Testis (tissue), 2 donors: ENCODE results near the gene SPACA5.

Experiments
- POLR2A ChIP-seq: fragments of 450-650 bp; IDR thresholded peaks from one replicate; pipeline ENCODE4 v1.6.1; 2017; ENCODE audit warnings: antibody characterized with exemption, mild to moderate bottlenecking, moderate library complexity
- TF ChIP-seq, protein P1 (sequence below), 3 experiments: fragments of 450-650 bp in 2 of 3; fragments of 200-600 bp in 1 of 3; sonication (generic) in 1 of 3; IDR thresholded peaks; one replicate each; pipeline ENCODE4 v1.5.1; 2016 to 2019; ENCODE audit warnings: antibody characterized with exemption in 3 of 3, mild to moderate bottlenecking in 2 of 3, moderate library complexity in 1 of 3

- no peak for TF ChIP-seq POLR2A
- TF ChIP-seq, protein P1, sequence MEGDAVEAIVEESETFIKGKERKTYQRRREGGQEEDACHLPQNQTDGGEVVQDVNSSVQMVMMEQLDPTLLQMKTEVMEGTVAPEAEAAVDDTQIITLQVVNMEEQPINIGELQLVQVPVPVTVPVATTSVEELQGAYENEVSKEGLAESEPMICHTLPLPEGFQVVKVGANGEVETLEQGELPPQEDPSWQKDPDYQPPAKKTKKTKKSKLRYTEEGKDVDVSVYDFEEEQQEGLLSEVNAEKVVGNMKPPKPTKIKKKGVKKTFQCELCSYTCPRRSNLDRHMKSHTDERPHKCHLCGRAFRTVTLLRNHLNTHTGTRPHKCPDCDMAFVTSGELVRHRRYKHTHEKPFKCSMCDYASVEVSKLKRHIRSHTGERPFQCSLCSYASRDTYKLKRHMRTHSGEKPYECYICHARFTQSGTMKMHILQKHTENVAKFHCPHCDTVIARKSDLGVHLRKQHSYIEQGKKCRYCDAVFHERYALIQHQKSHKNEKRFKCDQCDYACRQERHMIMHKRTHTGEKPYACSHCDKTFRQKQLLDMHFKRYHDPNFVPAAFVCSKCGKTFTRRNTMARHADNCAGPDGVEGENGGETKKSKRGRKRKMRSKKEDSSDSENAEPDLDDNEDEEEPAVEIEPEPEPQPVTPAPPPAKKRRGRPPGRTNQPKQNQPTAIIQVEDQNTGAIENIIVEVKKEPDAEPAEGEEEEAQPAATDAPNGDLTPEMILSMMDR (IDR thresholded peaks at IDR 0.05): no peak
These were observed 4.5 kb upstream of the SPACA5 start for GRCh38 chrX:48002319-48002718.
